ENCODE data around the gene DRD4. TPM values are rescaled to one million over a fixed set of nuclear protein-coding genes. Genes with fewer than 3 reads are reported as not detected.

Gene DRD4
- total and polyA plus RNA-seq, 9 of the 15 experiments (the other 6 are each of a cell fraction or from before 2014, with no cell fraction given): 0.04 to 0.95 (median 0.21) TPM; not detected in 5

- no peak for TF ChIP-seq NFIX (CRISPR knock-in tag; IDR thresholded peaks at IDR 0.05; ENCODE audit: low read depth)
- TF ChIP-seq NR4A1 (CRISPR knock-in tag; IDR thresholded peaks at IDR 0.05): no peak
- no peak; the same call in 1 of the 2 replicates for TF ChIP-seq NR4A1 (tag; IDR thresholded peaks at IDR 0.05)
- no peak for TF ChIP-seq PURB (CRISPR knock-in tag; IDR thresholded peaks at IDR 0.05; ENCODE audit: low read depth)
- TF ChIP-seq NCOA6 (IDR thresholded peaks at IDR 0.05): no peak
- TF ChIP-seq ZNF324 (CRISPR knock-in tag; IDR thresholded peaks at IDR 0.05): no peak
- TF ChIP-seq ZFX (CRISPR knock-in tag; IDR thresholded peaks at IDR 0.05): no peak
- TF ChIP-seq ELF1 (tag; IDR thresholded peaks at IDR 0.05): no peak
- TF ChIP-seq ZNF586 (CRISPR knock-in tag; conservative IDR thresholded peaks at IDR 0.05): no peak
- TF ChIP-seq POLR2B (IDR thresholded peaks at IDR 0.05; ENCODE audit: low read depth, partially characterized antibody): peak; percentile 53
- no peak for TF ChIP-seq TAF15 (IDR thresholded peaks at IDR 0.05; ENCODE audit: low read depth, low read length)
- no peak for TF ChIP-seq SRSF3 (IDR thresholded peaks at IDR 0.05; ENCODE audit: insufficient read depth, low read length)
- no peak for TF ChIP-seq KAT2B (IDR thresholded peaks at IDR 0.05; ENCODE audit: low read depth, low read length)
- TF ChIP-seq KDM5B (IDR thresholded peaks at IDR 0.05; ENCODE audit: insufficient replicate concordance, low read depth, low read length): no peak
- no peak for TF ChIP-seq DEAF1 (CRISPR knock-in tag; IDR thresholded peaks at IDR 0.05)
- no peak for TF ChIP-seq PHF20 (IDR thresholded peaks at IDR 0.05; ENCODE audit: partially characterized antibody)
- no peak for TF ChIP-seq PCBP1 (IDR thresholded peaks at IDR 0.05; ENCODE audit: low read depth, low read length, poor library complexity, severe bottlenecking)
- no peak for TF ChIP-seq ZNF551 (CRISPR knock-in tag; IDR thresholded peaks at IDR 0.05)
- TF ChIP-seq FUS (optimal IDR thresholded peaks at IDR 0.05; ENCODE audit: low read depth, low read length): no peak
- TF ChIP-seq MAFG (tag; conservative IDR thresholded peaks at IDR 0.05): peak; percentile 95
- TF ChIP-seq POLR2G (IDR thresholded peaks at IDR 0.05; ENCODE audit: low read depth, low read length): no peak
- no peak for TF ChIP-seq CHD1 (IDR thresholded peaks at IDR 0.05; ENCODE audit: low read length)
- TF ChIP-seq ZNF408 (CRISPR knock-in tag; IDR thresholded peaks at IDR 0.05; ENCODE audit: low read depth): no peak
- no peak for TF ChIP-seq CTCF (IDR thresholded peaks at IDR 0.05 in 2 of 3, conservative IDR thresholded peaks at IDR 0.05 in 1 of 3; ENCODE audit: insufficient read depth in 2 of 3, low read depth in 1 of 3, low read length in 3 of 3)
- peak in 1 of 2 experiments; percentile 64; a peak in 1 of 4 replicates for TF ChIP-seq HDAC1 (IDR thresholded peaks at IDR 0.05)
- TF ChIP-seq TOE1 (IDR thresholded peaks at IDR 0.05; ENCODE audit: borderline replicate concordance): no peak
- no peak for TF ChIP-seq TOE1 (CRISPR knock-in tag; IDR thresholded peaks at IDR 0.05; ENCODE audit: borderline replicate concordance, low read depth)
- TF ChIP-seq MEF2A (IDR thresholded peaks at IDR 0.05; ENCODE audit: control insufficient read depth, low read depth, low read length): no peak
These were observed 28.7 kb downstream of the DRD4 start (continued) for GRCh38 chr11:665704-666281.
